Osteoblast (primary cell): Measurements from ENCODE around the gene SEC14L1. TPM values are rescaled to one million over a fixed set of nuclear protein-coding genes. Genes with fewer than 3 reads are reported as not detected.
A peak's percentile ranks its signal among the peaks of the same experiment; 100 is the strongest.

Experiments
- DNase-seq: peaks from one replicate; pipeline ENCODE4 v3.0.0; 2011; ENCODE audit warnings: low spot score, mixed read lengths; ENCODE audit not compliant: insufficient read length; ENCODE audit errors: missing footprints
- H2AFZ ChIP-seq: 2 replicates; pipeline ENCODE4 v1.6.0; 2011; ENCODE audit warnings: mild to moderate bottlenecking, low read length
- H3K27ac ChIP-seq: 2 replicates; pipeline ENCODE4 v1.5.1; 2011; ENCODE audit warnings: mild to moderate bottlenecking, low read depth, low read length, moderate library complexity
- H3K27me3 ChIP-seq: 2 replicates; pipeline ENCODE4 v1.6.0; 2012; ENCODE audit warnings: mild to moderate bottlenecking, control low read depth, inconsistent platforms, low read length, moderate library complexity; ENCODE audit not compliant: insufficient read depth
- H3K36me3 ChIP-seq: 2 replicates; pipeline ENCODE4 v1.5.1; 2011; ENCODE audit warnings: mild to moderate bottlenecking, low read length, control low read depth, moderate library complexity; ENCODE audit not compliant: insufficient read depth
- H3K4me1 ChIP-seq: 2 replicates; pipeline ENCODE4 v1.5.1; 2011; ENCODE audit warnings: mild to moderate bottlenecking, low read length, control low read depth, moderate library complexity; ENCODE audit not compliant: insufficient read depth
- H3K4me2 ChIP-seq: 2 replicates; pipeline ENCODE4 v1.6.0; 2011; ENCODE audit warnings: mild to moderate bottlenecking, low read length; ENCODE audit not compliant: insufficient read depth
- H3K4me3 ChIP-seq: fragments of 200-600 bp; sonication (generic); 3 replicates; pipeline ENCODE4 v1.5.1; 2012; ENCODE audit warnings: mild to moderate bottlenecking, low read length, inconsistent platforms; ENCODE audit not compliant: insufficient read depth
- H3K79me2 ChIP-seq: 2 replicates; pipeline ENCODE4 v1.6.0; 2012; ENCODE audit warnings: mild to moderate bottlenecking, low read length, control low read depth, inconsistent platforms; ENCODE audit not compliant: insufficient read depth
- H3K9me3 ChIP-seq: 2 replicates; pipeline ENCODE4 v1.5.1; 2011; ENCODE audit warnings: low read depth, low read length, control low read depth
- H4K20me1 ChIP-seq: 2 replicates; pipeline ENCODE4 v1.6.0; 2012; ENCODE audit warnings: mild to moderate bottlenecking, low read length, control low read depth; ENCODE audit not compliant: insufficient read depth
- total RNA-seq: library from RNA; depleted of rRNA; stranded (reverse); fragments of >200 nt; gene quantifications from 2 replicates; pipeline ENCODE4 v1.2.3, GENCODE V29; 2012
- TF ChIP-seq, protein P1 (sequence below): IDR thresholded peaks from 2 replicates; pipeline ENCODE4 v1.5.1; 2011; ENCODE audit warnings: mild to moderate bottlenecking, low read depth, low read length, moderate library complexity; ENCODE audit errors: extremely low read depth

The SEC14L1 gene
- total RNA-seq, 1 donor, result 53.6 TPM

DNA sequence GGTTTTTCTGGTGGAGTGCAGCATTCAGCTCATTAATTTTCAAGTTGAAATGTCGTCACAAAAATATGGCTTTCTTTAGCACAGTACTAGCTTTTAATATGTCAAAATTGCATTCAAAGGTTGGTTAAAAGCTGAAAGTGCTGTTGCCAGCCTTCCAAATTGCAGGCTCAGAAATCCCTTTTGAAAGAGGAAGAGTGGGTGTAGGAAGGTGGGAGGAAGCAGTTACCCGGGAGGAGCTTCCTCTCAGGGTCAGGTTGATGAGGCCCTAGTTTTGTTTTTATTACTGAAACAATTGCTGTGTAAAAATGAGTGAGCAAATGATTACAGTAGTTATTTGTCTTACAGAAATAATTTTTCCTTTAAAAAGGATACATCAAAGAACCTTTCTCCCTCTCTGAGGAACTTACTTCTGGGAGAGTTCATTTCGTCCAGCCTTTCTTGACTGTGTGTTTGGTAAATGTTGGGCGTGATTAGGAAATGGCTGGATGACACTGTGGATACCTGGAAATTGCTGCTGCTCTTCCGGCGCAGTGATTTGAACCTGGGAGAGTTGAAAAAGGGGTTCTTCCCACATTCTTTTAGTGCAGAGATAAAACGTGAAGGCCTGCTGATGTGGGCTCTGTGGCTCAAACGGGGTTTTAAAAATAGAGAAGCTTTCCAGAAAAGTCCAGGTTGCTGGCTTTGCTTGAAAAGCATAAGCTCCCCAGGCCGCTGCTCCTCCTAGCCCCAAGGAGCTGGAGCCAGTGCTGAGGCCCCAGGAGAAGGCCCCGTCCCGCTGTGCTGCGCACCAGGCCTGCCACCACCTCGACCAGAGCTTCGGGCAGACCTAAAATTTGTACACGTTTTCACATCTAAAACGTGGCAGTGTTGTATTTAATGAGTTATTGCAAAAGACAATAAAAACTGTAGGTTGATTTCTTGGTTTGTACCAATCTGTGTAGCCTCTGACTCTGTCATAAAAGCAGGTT, 41.7 kb downstream of the SEC14L1 start:
- no peaks in the 10 kb centered on the region for H3K36me3 ChIP-seq
- peaks cover 32% of the 10 kb centered on the region for H3K4me1 ChIP-seq
- H3K9me3 ChIP-seq, result no peaks in the 10 kb centered on the region
- no peak overlapping the region for H3K4me3 ChIP-seq
- peak overlapping the region; percentile 50 for H3K4me2 ChIP-seq
- no peaks in the 10 kb centered on the region for H3K27me3 ChIP-seq
- peaks cover 97% of the 10 kb centered on the region for H3K79me2 ChIP-seq
- TF ChIP-seq, protein P1, sequence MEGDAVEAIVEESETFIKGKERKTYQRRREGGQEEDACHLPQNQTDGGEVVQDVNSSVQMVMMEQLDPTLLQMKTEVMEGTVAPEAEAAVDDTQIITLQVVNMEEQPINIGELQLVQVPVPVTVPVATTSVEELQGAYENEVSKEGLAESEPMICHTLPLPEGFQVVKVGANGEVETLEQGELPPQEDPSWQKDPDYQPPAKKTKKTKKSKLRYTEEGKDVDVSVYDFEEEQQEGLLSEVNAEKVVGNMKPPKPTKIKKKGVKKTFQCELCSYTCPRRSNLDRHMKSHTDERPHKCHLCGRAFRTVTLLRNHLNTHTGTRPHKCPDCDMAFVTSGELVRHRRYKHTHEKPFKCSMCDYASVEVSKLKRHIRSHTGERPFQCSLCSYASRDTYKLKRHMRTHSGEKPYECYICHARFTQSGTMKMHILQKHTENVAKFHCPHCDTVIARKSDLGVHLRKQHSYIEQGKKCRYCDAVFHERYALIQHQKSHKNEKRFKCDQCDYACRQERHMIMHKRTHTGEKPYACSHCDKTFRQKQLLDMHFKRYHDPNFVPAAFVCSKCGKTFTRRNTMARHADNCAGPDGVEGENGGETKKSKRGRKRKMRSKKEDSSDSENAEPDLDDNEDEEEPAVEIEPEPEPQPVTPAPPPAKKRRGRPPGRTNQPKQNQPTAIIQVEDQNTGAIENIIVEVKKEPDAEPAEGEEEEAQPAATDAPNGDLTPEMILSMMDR, result no peak
- H3K27ac ChIP-seq, result peak overlapping the region; percentile 12
- no peak overlapping the region for H2AFZ ChIP-seq
- DNase-seq, result no peak
- H4K20me1 ChIP-seq, result peaks cover 65% of the 10 kb centered on the region

DNA sequence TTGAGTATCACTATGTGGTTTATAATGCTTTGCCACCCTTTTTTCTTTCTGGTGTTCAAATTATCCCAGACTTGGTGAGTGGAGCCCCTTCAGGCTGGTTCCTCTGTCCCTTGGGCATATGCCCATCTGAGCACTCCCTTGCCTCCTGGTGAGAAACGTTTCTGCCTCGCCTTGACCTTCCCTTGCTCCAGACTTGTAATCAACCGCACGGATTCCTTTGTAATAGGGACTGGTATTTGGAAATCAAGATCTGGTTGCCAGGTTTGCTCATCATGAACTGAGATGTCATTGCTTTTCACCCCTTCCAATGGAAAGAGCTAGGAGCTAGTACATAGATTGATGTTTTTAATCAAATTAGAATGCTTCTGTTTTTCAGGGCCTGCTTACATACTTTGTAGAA, 43.7 kb downstream of the SEC14L1 start:
- no peak overlapping the region for H2AFZ ChIP-seq
- no peak for DNase-seq
- H3K4me3 ChIP-seq, result no peak overlapping the region
- H4K20me1 ChIP-seq, result peaks cover 69% of the 10 kb centered on the region
- peaks cover 97% of the 10 kb centered on the region for H3K79me2 ChIP-seq
- H3K4me1 ChIP-seq, result peaks cover 40% of the 10 kb centered on the region
- H3K4me2 ChIP-seq, result no peak overlapping the region
- no peaks in the 10 kb centered on the region for H3K36me3 ChIP-seq
- H3K27me3 ChIP-seq, result no peaks in the 10 kb centered on the region
- no peaks in the 10 kb centered on the region for H3K9me3 ChIP-seq
- TF ChIP-seq, protein P1, result no peak
- peak overlapping the region; percentile 19 for H3K27ac ChIP-seq

DNA sequence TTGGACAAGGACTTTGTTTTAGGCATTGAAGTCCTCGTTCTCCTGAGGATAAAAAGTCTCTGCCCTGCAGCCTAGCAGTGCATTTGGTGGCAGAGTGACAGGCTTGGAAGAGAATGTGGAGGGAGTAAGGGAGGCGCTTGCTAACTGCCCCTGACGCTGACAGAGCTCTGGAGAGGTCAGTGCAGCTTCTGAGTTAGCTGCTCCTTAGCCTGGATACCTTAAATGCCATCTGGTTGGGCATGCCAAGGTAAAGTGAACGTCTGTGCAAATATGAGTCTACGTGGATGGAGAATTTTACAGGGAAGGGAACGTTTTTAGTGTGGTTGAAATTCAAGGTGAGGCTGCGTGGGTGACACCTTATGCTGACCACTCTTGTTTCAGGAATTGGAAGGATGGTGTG, 44.4 kb downstream of the SEC14L1 start:
- Histone ChIP-seq H4K20me1 (peaks cover 69% of the 10 kb centered on the region), H2AFZ (no peak overlapping the region), H3K79me2 (peaks cover 99% of the 10 kb centered on the region), H3K9me3 (no peaks in the 10 kb centered on the region), H3K4me2 (no peak overlapping the region), H3K36me3 (no peaks in the 10 kb centered on the region), H3K4me3 (no peak overlapping the region), H3K27ac (no peak overlapping the region), H3K27me3 (no peaks in the 10 kb centered on the region), H3K4me1 (peaks cover 40% of the 10 kb centered on the region)
- TF ChIP-seq, protein P1, result no peak
- DNase-seq, result no peak

DNA sequence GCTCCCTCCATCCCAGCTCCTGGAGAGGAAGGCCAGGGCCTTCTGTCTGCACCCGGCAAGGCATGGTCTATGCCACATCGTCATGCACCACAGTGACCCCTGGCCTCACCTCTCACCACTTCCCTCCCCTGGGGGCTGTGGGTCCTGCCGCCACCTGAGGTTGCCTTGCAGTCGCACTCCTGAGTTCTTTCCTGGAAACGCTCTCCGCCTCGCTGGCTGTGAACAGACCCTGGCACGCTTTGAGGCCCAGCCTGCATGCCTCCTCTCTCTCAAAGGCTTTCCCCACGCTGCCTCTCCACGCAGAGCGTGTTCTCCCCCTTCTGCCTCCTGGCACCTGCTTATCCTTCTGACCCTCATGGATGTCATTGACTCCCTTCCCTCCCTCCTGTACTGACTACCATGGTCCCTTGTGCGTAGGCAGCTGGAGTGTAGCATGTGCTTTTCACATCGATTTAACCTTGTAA, 45.4 kb downstream of the SEC14L1 start:
- H3K4me2 ChIP-seq, result no peak overlapping the region
- TF ChIP-seq, protein P1, result no peak
- H4K20me1 ChIP-seq, result peaks cover 59% of the 10 kb centered on the region
- H3K79me2 ChIP-seq, result peaks cover 99% of the 10 kb centered on the region
- H3K4me1 ChIP-seq, result peaks cover 36% of the 10 kb centered on the region
- no peak for DNase-seq
- no peak overlapping the region for H3K27ac ChIP-seq
- no peak overlapping the region for H2AFZ ChIP-seq
- no peak overlapping the region for H3K4me3 ChIP-seq
- H3K36me3 ChIP-seq, result peaks cover 9% of the 10 kb centered on the region
- H3K9me3 ChIP-seq, result no peaks in the 10 kb centered on the region
- H3K27me3 ChIP-seq, result no peaks in the 10 kb centered on the region
